Activated CD4-positive, alpha-beta T cell treated with anti-CD3 and anti-CD28 coated beads for 48 hours (primary cell): ENCODE results near the gene GADD45B.
"Not testable (repeated sequence)": the region's sequence is repeated elsewhere in the genome, so short reads cannot be mapped to it uniquely, and the experiment has no call there.

ENCODE experiments used
- DNase-seq: peaks from one replicate; pipeline ENCODE4 v3.0.0-alpha.2; 2020

GADD45B gene

GRCh38 chr19:2444251-2445002 is 31.5 kb upstream of the GADD45B start:
- no peak for DNase-seq

GRCh38 chr19:2446381-2446780 is 29.5 kb upstream of the GADD45B start:
- peak; percentile 37 for DNase-seq

DNA sequence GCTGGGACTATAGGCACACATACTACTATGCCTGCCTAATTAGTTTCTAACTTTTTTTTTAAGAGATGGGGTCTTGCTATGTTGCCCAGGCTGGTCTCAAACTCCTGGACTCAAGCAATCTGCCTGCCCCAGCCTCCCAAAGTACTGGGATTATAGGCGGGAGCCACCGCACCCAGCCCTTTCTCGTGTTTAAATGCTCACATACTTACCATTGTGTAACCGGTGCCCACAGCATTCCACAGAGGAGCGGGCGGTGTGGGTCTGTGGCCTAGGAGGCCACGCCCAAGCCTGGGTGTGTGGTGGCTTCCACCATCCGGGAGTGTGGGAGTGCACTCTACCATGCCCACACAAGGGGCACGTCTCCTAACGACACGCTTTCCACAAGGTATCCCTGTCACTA is 26.9 kb upstream of the GADD45B start:
- DNase-seq = no peak

DNA sequence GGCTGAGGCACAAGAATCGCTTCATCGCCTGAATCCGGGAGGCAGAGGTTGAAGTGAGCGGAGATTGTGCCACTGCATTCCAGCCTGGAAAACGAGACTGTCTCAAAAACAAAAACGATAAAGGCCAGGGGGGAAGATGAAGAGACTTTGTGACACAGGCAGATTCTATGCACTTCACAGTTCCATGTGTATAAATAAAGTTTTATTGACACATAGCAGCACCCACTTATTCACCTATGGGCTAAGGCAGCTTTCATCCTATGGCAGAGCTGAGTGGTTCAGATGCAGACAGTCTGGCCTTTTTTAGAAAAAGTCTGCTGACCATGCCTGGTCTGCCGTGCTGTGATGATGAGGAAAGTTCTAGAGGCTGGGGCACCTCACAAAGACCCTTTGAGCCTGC is 24.8 kb upstream of the GADD45B start:
- DNase-seq = no peak

GRCh38 chr19:2451741-2452140 is 24.2 kb upstream of the GADD45B start:
- DNase-seq = no peak

DNA sequence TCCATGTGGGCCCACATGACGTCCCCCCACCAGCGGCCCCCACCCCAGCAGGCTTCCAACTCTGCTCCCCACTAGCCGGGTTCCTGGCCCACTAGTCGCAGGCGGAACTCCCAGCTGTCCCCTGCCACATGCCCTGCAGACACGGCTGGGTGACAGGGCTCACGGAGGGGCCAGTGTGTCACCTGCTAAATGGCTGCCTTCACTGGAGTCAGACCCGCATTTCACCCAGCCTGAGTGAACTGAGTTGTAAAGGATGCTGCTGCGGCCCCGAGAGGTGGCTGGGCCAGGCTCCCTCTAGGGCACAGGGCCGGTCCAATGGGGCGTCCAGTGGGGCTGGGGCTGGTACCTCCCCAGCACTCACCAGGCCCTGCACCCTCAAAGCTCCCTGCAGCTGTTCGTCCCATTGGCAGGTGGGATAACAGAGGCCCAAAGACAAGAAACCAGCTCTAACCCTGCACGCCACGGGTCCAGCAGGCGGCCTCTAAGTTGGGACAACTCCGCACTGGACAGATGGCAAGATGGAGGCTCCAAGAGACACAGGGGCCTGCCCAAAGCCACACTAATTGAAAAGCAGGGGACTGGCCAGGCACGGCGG is 22.4 kb upstream of the GADD45B start:
- no peak for DNase-seq

DNA sequence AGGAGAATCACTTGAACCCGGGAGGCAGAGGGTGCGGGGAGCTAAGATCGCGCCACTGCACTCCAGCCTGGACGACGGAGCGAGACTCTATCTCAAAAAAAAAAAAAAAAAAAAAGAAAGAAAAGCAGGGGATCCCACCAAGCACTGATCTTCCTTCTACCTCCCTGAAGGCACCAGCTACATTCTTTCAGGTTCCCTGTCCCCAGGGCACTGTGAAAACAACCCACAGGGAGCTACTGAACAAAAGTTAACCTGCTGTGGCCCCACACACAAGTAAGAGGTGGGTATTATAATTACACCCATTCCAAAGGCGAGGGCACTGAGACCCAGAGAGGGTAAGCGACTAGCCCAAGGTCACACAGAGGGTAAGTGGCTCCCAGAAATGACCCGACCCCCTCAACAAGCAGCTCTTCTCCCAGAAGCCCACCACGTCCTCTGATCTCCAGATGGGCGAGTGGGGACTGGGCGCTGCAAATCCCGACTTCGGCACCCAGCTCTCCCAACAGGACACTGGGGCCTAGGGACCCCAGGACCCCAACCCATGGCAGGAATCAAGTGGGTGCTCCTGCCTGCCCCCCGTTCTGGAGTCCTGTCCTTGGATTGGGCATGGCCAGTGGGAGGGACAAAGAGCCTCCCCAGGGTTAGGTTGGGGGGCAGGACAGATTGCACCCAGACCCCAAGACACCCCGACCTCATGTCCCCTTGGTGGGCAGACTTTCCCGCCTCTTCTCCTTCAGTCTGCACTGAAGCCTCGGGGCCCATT is 21.5 kb upstream of the GADD45B start:
- no peak for DNase-seq

GRCh38 chr19:2454962-2455850 is 20.7 kb upstream of the GADD45B start:
- no peak for DNase-seq

- peak; percentile 70 for DNase-seq
These were observed 19.9 kb upstream of the GADD45B start for GRCh38 chr19:2455851-2456570.

- no peak for DNase-seq
These were observed 18.4 kb upstream of the GADD45B start for GRCh38 chr19:2457394-2458037.

- no peak for DNase-seq
These were observed 17.9 kb upstream of the GADD45B start for GRCh38 chr19:2458054-2458453.

DNA sequence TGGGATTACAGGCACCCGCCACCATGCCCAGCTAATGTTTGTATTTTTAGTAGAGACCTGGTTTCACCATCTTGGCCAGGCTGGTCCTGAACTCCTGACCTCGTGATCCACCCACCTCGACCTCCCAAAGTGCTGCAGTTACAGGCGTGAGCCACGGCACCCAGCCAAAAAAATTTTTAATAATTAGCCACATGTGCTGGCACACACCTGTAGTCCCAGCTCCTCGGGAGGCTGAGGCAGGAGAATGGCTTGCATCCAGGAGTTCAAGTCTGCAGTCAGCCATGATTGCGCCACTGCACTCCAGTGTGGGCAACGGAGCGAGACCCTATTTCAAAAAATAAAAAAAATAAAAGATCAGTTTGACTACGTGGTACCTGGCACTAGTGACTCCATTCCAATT is 17.2 kb upstream of the GADD45B start:
- DNase-seq = not testable (repeated sequence)

DNA sequence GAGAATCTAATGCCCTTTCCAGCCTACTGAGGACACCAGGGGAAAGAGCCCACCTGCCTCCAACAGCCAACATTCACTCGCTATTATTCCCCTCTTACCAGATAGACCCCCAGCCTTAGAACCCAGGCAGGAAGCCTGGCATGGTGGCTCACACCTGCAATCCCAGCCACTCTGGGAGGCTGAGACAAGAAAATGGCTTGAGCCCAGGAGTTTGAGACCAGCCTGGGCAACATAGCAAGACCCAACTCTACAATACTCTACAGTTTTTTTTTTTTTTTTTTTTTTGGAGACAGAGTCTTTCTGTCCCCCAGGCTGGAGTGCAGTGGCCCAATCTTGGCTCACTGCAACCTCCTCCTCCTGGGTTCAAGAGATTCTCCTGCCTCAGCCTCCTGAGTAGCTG is 15.7 kb upstream of the GADD45B start:
- DNase-seq = no peak

DNA sequence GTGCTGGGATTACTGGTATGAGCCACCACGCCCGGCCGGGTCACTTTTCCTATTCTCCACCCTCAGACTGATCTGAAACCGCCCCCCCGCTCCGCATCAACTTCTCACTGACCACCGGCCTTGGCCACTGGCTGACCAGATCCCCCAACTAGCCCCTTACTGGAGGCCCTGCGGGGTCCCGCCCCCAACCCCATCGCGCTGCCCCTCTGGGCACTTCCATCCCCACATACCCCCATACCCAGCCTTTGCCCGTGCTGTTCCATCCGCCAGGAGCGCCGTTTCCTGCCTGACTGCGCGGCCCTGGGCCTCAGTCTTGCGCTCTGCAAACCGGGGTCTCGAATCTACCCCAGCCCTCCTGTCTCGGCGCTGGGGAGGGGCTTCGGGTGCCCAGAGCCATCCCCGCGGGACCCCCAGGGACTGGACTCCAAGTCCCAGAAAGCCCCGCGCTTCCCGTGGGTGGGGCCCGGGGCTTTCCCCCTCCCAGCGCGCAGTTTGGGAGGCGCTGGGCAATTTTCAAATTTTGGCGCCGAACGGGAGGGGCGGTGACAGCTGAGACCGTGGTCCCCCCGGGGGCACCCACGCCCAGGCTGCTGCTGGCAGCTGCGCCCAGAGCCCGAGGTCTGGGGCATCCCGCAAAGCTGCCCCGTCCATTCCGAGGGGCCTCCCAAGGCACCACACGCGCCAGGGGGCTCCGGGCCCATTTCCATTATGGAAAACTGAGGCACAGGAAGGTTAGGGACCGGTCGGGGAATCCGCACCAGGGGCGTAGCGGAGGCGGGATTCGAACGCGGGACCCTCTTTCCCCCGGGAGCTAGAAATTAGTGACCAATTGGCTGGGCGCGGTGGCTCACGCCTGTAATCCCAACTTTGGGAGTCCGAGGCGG is 13.9 kb upstream of the GADD45B start:
- peak; percentile 81 for DNase-seq

DNA sequence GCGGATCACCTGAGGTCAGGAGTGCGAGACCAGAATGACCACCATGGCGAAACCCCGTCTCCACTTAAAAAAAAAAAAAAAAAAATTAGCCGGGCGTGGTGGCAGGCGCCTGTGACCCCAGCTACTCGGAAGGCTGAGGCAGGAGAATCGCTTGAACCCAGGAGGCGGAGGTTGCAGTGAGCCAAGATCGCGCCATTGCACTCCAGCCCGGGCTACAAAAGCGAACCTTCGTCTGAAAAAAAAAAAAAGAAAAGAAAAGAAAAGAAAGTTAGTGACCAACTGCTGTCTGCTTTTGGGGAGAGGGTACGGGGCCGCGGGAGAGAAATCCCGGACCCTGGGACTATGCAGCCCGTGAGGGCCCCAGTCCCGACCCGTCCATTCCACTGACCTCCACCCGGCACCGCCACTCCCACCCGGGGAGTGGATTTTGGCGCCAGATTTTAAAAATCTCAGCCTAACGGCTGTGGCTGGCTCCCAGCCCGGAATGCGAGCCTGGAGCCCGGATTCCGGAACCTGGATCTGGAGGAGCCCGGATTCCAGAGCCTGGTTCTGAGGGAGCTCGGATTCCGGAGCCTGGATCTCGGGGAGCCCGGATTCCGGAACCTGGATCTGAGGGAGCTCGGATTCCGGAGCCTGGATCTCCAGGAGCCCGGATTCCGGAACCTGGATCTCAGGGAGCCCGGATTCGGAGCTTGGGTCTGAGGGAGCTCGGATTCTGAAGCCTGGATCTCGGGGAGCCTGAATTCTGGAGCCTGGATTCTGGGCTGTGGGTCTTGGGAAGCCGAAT is 13.1 kb upstream of the GADD45B start:
- no peak for DNase-seq

GRCh38 chr19:2463694-2464093 is 12.2 kb upstream of the GADD45B start:
- DNase-seq = not testable (repeated sequence)

DNA sequence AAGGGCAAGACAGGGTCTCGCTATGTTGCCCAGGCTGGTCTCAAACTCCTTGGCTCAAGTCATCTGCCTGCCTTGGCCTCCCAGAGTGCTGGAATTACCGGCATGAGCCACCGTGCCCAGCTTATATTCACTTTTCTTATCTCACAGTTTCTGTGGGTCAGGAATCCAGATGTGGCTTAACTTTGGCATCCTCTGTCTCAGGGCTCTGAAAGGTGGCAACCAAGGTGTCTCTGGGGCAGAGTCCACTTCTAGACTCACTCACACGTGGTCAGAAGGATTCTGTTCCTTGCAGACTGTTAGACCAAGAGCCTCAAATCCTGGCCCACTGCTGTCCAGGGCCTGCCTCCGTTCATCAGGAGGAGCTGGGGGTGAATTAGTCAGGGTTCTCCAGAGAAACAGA is 11.5 kb upstream of the GADD45B start:
- DNase-seq = no peak

- DNase-seq = no peak
These were observed 7.3 kb upstream of the GADD45B start for GRCh38 chr19:2468596-2468995.

GRCh38 chr19:2469102-2469914 is 6.6 kb upstream of the GADD45B start:
- peak; percentile 69 for DNase-seq
